GM18508 (cell line): ENCODE measurements around the gene ACE.

ENCODE experiments used
- ATAC-seq: cut with Tn5 transposase; IDR thresholded peaks from one replicate; pipeline ENCODE4 v1.9.1; 2021; ENCODE audit warnings: moderate number of reproducible peaks; ENCODE audit not compliant: insufficient read depth, unreplicated experiment

ACE gene

GRCh38 chr17:63490329-63490728, 13.5 kb downstream of the ACE start:
- no peak for ATAC-seq

DNA sequence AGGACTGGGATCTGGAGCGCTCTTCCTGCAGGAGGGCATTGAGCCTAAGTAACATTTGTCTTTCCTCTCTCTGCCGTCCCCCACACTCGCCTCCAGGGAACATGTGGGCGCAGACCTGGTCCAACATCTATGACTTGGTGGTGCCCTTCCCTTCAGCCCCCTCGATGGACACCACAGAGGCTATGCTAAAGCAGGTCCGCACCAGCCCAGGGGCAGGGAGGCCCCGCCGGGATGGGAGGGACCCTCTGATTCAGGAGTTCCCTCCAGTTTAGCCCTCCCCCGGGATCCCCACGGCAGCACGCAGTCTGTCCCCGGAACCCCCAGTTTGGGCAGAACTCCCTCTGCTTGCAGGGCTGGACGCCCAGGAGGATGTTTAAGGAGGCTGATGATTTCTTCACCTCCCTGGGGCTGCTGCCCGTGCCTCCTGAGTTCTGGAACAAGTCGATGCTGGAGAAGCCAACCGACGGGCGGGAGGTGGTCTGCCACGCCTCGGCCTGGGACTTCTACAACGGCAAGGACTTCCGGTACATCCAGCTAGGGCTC, 14.1 kb downstream of the ACE start:
- ATAC-seq = no peak

- no peak for ATAC-seq
Measured at GRCh38 chr17:63491413-63491812, 14.6 kb downstream of the ACE start.

DNA sequence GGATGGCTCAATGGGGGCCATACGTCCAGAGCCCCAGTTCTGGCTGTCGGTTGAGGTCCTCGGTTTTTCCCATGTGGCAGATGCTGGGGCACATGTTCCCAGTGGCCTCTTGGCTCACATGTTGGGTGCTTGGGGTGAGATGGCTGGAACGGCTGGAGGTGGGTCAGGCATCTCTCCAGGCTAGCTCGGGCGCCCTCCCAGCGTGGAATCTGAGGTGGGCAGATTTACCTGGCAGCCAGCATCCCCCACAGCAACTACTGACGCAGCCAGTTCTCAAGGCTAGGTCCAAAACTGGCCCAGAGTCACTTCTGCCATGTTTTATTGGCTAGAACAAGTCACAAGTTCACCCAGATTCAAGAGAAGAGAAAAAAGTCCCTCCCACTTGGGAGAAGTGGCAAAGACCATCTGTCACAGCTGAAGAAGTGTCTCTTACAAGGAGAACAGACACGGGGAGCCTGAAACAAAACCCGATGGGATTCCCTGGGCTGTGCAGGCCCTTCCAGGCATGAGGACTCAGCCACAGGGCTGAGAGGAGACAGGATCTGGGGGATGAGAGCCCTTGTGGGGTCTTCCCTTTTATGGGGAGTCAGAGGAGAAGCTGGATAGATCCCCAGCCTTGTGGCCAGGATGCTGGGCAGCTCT, 15.2 kb downstream of the ACE start:
- no peak for ATAC-seq

- no peak for ATAC-seq
Measured at GRCh38 chr17:63492940-63493339, 16.1 kb downstream of the ACE start.

DNA sequence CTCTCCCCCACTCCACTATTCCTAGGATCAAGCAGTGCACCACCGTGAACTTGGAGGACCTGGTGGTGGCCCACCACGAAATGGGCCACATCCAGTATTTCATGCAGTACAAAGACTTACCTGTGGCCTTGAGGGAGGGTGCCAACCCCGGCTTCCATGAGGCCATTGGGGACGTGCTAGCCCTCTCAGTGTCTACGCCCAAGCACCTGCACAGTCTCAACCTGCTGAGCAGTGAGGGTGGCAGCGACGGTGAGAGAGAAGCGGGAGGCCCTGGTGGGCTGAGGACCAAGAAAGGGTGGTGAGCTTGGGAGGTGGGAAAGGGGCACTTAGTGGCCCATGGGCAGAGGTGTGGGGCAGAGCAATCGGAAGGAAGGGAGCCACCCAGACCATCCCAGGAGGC, 16.6 kb downstream of the ACE start:
- ATAC-seq = no peak

DNA sequence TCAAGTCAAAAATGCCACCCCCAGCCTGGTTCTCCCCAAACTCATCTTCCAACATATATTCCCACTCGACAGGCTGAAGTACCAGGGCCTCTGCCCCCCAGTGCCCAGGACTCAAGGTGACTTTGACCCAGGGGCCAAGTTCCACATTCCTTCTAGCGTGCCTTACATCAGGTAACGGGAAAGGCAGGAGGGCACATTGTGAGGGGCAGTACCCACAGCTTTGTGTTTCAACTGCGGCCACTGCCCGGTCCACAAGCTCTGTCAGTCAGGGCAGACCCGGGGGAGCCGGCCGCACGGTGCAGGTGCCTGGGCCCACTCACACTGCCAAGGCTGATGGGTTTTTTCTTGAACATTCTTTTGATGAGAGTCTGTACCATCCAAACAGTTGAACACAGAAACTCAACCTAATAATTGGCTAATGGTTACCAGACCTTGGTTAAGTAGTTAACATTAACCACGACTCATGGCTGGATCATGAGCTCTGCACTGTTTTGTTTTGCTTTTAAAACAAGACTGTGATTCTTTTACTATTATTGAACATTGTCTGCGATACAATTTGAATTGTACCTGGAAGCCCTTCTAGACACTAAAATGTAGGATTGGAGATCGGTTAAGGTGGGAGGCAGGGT, 17.6 kb downstream of the ACE start:
- ATAC-seq = no peak

DNA sequence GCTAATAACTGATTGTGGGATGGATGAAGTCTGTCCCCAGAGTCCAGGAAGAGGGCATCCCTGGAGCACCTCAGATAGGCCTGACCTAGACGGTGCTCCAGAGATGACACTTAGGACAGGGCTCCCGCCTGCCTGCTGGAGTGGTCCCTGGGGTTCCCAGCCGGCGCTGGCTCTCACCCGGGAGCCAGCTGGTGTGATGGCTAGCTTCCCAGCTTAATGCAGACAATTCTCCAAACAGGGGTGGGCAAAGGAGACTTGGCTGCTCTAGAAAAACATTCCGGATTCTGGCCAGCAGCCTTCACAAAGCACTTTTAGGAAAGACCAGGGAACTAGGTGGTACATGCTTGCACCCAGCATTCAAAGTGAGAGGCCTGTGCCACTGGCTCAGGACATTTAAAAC, 18.6 kb downstream of the ACE start:
- ATAC-seq = no peak

- no peak for ATAC-seq
Measured at GRCh38 chr17:63496177-63496576, 19.3 kb downstream of the ACE start.

DNA sequence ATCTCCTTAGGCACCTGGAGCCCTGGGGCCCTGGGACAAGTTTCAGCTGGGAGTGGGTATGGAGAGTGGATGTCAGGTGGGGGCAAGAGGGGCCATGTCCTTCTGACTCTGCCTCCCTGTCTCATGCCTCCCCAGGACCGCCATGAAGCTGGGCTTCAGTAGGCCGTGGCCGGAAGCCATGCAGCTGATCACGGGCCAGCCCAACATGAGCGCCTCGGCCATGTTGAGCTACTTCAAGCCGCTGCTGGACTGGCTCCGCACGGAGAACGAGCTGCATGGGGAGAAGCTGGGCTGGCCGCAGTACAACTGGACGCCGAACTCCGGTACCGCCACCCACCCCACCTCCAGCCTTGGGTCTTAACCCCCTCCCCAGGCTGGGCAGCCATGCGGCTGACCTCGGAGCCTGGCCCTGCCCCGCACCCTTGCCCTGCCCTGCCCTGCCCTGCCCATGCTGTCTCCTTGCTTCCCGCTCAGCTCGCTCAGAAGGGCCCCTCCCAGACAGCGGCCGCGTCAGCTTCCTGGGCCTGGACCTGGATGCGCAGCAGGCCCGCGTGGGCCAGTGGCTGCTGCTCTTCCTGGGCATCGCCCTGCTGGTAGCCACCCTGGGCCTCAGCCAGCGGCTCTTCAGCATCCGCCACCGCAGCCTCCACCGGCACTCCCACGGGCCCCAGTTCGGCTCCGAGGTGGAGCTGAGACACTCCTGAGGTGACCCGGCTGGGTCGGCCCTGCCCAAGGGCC, 20.0 kb downstream of the ACE start:
- ATAC-seq = no peak

GRCh38 chr17:63497708-63498483, 21.0 kb downstream of the ACE start:
- no peak for ATAC-seq

GRCh38 chr17:63498626-63499195, 21.9 kb downstream of the ACE start:
- ATAC-seq = no peak

DNA sequence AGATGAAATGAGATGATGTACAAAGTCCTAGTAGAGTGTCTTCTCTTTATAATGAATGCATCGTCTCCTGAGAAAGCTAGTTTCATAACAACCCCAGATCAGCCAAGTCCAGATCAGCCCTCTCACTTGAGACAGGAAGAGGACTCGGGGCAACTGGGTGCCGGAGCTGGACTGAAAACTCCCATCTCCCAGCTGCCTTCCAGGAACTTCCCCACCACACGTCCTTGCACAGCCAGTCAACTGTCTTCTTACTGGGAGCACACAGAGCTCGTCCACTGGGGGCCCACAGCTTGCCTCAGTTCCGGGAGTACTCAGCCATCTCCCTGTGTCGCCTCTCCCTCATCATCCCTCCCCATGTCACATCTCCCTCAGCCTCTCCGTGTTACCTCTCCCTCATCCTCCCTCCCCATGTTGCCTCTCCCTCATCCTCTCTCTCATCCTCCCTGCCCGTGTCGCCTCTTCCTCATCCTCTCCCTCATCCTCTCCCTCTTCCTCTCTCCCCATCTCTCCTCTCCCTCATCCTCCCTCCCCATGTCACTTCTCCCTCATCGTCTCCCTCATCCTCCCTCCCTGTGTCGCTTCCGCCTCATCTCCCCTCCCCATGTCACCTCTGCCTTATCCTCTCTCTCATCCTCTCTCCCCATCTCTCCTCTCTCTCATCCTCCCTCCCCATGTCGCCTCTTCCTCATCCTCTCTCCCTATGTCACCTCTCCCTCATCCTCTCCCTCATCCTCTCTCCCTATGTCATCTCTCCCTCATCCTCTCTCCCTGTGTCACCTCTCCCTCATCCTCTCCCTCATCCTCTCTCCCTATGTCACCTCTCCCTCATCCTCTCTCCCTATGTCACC, 23.9 kb downstream of the ACE start:
- ATAC-seq = no peak

DNA sequence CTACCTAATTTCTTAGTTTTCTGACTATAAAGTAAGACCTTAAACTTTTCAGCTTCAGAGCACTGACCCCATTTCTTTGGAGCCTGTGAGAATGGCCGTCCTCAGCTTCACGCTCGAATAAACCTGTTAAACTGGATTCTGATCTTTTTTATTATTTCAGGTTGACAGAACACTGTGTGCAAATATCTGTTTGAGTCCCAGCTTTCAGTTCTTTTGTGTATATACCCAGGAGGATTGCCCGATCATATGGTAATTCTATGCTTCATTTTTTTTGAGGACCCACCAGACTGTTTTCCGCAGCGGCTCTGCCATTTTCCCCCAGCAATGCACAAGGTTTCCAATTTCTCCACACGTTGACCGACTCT, 26.5 kb downstream of the ACE start:
- ATAC-seq = no peak

DNA sequence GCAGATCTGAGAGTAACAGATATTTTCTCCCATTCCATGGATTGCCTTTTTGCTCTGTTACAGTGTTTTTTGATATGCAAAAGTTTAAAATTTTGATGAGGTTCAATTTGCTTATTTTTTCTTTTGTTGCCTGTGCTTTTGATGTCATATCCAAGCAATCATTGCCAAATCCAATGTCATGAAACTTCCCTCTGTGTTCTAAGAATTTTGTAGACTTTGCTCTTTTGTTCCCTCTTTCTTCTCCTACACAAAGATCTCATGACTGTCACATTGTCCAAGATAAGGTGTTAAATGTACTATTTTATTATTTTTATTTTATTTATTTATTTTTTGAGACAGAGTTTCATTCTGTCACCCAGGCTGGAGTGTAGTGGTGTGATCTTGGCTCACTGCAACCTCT, 27.4 kb downstream of the ACE start:
- ATAC-seq = no peak

GRCh38 chr17:63505341-63505740, 28.5 kb downstream of the ACE start:
- ATAC-seq = no peak

DNA sequence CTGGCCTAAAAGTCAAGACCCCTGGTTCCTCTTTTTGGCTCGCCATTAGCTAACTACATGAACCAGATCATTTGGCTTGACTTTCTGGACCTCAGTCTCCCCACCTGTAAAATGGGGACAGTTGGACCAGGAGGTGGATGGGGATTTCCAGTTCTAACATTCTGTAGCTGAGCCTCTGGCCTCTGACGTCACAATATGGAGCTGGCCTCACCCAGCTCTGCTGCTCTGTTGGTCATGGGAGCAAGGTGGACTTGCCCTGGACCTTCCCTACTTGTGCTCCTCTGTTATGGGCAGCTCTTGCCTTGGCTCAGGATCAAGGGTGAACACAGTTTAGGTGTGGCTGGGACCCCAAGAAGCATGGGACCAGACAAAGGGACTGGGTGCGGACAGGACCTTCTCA, 29.8 kb downstream of the ACE start:
- ATAC-seq = no peak

GRCh38 chr17:63511331-63511730, 34.5 kb downstream of the ACE start:
- no peak for ATAC-seq

DNA sequence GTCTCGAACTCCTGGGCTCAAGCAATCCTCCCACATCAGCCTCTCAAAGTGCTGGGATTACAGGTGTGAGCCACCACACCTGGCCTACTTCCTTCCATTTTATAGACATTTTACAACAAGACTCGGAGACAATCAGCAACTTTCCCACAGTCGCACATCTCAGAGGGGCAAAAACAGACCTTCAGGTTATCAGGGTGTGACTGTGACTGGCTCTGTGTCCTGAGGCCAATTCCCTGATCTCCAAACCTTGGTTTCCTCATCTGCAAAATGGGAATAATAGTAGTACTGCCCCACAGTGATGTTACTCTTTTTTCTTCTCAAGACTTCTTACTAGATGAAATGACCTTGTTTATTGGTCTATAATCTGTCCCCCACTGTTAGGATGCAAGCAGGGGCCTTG, 35.5 kb downstream of the ACE start:
- no peak for ATAC-seq
